ENCODE measurements around the gene DHRS11. TPM values are rescaled to one million over a fixed set of nuclear protein-coding genes. Genes with fewer than 3 reads are reported as not detected.

Gene DHRS11
- total and polyA plus RNA-seq, 10 of the 15 experiments (the other 5 are each of a cell fraction or from before 2014, with no cell fraction given): 3.4 to 23.0 (median 14.5) TPM

GRCh38 chr17:36611345-36612072, 19.8 kb downstream of the DHRS11 start:
- no peak for TF ChIP-seq BRCA1 (IDR thresholded peaks at IDR 0.05; ENCODE audit: low read depth, low read length)
- no peak for TF ChIP-seq SPI1 (IDR thresholded peaks at IDR 0.05; ENCODE audit: borderline replicate concordance, insufficient read depth, low read depth, low read length)
- TF ChIP-seq HCFC1 (IDR thresholded peaks at IDR 0.05; ENCODE audit: low read length): no peak
- TF ChIP-seq CHD1 (IDR thresholded peaks at IDR 0.05; ENCODE audit: low read depth, low read length): no peak
- TF ChIP-seq, protein P1, sequence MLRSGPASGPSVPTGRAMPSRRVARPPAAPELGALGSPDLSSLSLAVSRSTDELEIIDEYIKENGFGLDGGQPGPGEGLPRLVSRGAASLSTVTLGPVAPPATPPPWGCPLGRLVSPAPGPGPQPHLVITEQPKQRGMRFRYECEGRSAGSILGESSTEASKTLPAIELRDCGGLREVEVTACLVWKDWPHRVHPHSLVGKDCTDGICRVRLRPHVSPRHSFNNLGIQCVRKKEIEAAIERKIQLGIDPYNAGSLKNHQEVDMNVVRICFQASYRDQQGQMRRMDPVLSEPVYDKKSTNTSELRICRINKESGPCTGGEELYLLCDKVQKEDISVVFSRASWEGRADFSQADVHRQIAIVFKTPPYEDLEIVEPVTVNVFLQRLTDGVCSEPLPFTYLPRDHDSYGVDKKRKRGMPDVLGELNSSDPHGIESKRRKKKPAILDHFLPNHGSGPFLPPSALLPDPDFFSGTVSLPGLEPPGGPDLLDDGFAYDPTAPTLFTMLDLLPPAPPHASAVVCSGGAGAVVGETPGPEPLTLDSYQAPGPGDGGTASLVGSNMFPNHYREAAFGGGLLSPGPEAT (IDR thresholded peaks at IDR 0.05; ENCODE audit: low read depth): no peak
- no peak overlapping the region for H3K9ac ChIP-seq (ENCODE audit: control insufficient read depth, insufficient read depth, low read length)
- no peaks in the 10 kb centered on the region for H4K20me1 ChIP-seq (ENCODE audit: control insufficient read depth, insufficient read depth)
- 82% methylated on average over 9 of the region's 9 CpGs for WGBS (ENCODE audit: insufficient coverage, insufficient replicate concordance, low lambda C conversion rate, missing lambda C conversion rate)
- RAD21 ChIA-PET (ENCODE audit: unreplicated experiment): interaction anchor here (1.1 kb wide), 1 partner anchor 9 kb away, joined by 4 read pairs; no protein-coding TSS in a partner anchor
- no peak overlapping the region for H3K27ac ChIP-seq (ENCODE audit: control insufficient read depth, insufficient read depth)
- POLR2A ChIA-PET: no interaction called here
- ATAC-seq (no peak), DNase-seq (ENCODE audit: low read depth, low spot score) (no peak), FAIRE-seq (no peak)
- in situ Hi-C loops (cut with MboI) (loop anchor here (25.0 kb wide), 2 partner anchors 451 to 626 kb away; no protein-coding TSS in a partner anchor), intact Hi-C loops (cut with micrococcal nuclease; ENCODE audit: unreplicated experiment) (no loop called here)
- no peaks in the 10 kb centered on the region for H3K36me3 ChIP-seq (ENCODE audit: control insufficient read depth in 2 of 2, insufficient read depth in 2 of 2, low read length in 1 of 2)
- H3K9me3 ChIP-seq (replicated peaks; ENCODE audit: control insufficient read depth, insufficient read depth, low read length): no peaks in the 10 kb centered on the region
- SMC1A ChIA-PET (ENCODE audit: uncharacterized antibody, unreplicated experiment): no interaction called here
- no peaks in the 10 kb centered on the region for H3K79me2 ChIP-seq (ENCODE audit: control insufficient read depth, insufficient read depth, low read length)
- H3K27me3 ChIP-seq (replicated peaks in 1 of 2; ENCODE audit: control insufficient read depth in 2 of 2, insufficient read depth in 2 of 2, low read length in 1 of 2): no peaks in the 10 kb centered on the region
- H2AFZ ChIP-seq (ENCODE audit: control insufficient read depth, low read depth, low read length): no peak overlapping the region
- H3K4me3 ChIP-seq: no peak overlapping the region
- no TSS peak for BruUV-seq (replicated peaks)
- H3K4me1 ChIP-seq (ENCODE audit: control insufficient read depth, insufficient read depth, low read length): no peaks in the 10 kb centered on the region
- no peak overlapping the region for H3K4me2 ChIP-seq (ENCODE audit: control insufficient read depth, insufficient read depth)
- CTCF ChIA-PET: interaction anchor here (2.8 kb wide), 1 partner anchor 10 kb away, joined by 14 read pairs; the partner anchor contains the start of gene MRM1
